Naive B cell (primary cell): ENCODE results near the gene PLTP. TPM values are rescaled to one million over a fixed set of nuclear protein-coding genes. Genes with fewer than 3 reads are reported as not detected.

Source experiments
- ATAC-seq, 2 donors: fragments of 150-1000 bp; cut with Tn5 transposase; 2 replicates each; pipeline ENCODE4 v1.10.0; 2021; ENCODE audit warnings: low read depth in 2 of 2, mild to moderate bottlenecking in 2 of 2, moderate library complexity in 2 of 2
- DNase-seq: peaks from one replicate; pipeline ENCODE4 v3.0.0; 2022
- H3K27ac Mint-ChIP-seq, 6 donors: one replicate each; pipeline ENCODE4 v1.8.0; 2020 to 2022; ENCODE audit warnings: mild to moderate bottlenecking in 6 of 6, mixed read lengths in 6 of 6, moderate library complexity in 5 of 6, inconsistent platforms in 2 of 6
- H3K27me3 Mint-ChIP-seq, 3 donors: one replicate each; pipeline ENCODE4 v1.8.0; 2021 to 2022; ENCODE audit warnings: mixed read lengths in 3 of 3, mild to moderate bottlenecking in 1 of 3
- H3K36me3 Mint-ChIP-seq, 2 donors: one replicate each; pipeline ENCODE4 v1.8.0; 2020 to 2022; ENCODE audit warnings: mixed read lengths in 2 of 2, inconsistent platforms in 1 of 2, mild to moderate bottlenecking in 1 of 2
- H3K4me1 Mint-ChIP-seq, 3 donors: one replicate each; pipeline ENCODE4 v1.8.0; 2020 to 2022; ENCODE audit warnings: mixed read lengths in 3 of 3, inconsistent platforms in 1 of 3, mild to moderate bottlenecking in 1 of 3, moderate library complexity in 1 of 3
- H3K4me3 Mint-ChIP-seq, 8 donors: one replicate each; pipeline ENCODE4 v1.8.0; 2020 to 2022; ENCODE audit warnings: mild to moderate bottlenecking in 8 of 8, mixed read lengths in 8 of 8, moderate library complexity in 8 of 8, inconsistent platforms in 2 of 8
- H3K9me3 Mint-ChIP-seq, 7 donors: one replicate each; pipeline ENCODE4 v1.8.0; 2020 to 2022; ENCODE audit warnings: mixed read lengths in 7 of 7, mild to moderate bottlenecking in 5 of 7, inconsistent platforms in 2 of 7, moderate library complexity in 1 of 7
- polyA plus RNA-seq, 6 donors: library from polyadenylated mRNA; unstranded; fragments of 300-500 nt; fragmentation: Illumina TruSeq; gene quantifications; one replicate each; pipeline ENCODE4 v1.2.3, GENCODE V29; 2021; ENCODE audit warnings: low read depth in 6 of 6

Gene PLTP
- polyA plus RNA-seq, 6 donors from 2014 or later: 0.66 to 10.2 (median 5.1) TPM

DNA sequence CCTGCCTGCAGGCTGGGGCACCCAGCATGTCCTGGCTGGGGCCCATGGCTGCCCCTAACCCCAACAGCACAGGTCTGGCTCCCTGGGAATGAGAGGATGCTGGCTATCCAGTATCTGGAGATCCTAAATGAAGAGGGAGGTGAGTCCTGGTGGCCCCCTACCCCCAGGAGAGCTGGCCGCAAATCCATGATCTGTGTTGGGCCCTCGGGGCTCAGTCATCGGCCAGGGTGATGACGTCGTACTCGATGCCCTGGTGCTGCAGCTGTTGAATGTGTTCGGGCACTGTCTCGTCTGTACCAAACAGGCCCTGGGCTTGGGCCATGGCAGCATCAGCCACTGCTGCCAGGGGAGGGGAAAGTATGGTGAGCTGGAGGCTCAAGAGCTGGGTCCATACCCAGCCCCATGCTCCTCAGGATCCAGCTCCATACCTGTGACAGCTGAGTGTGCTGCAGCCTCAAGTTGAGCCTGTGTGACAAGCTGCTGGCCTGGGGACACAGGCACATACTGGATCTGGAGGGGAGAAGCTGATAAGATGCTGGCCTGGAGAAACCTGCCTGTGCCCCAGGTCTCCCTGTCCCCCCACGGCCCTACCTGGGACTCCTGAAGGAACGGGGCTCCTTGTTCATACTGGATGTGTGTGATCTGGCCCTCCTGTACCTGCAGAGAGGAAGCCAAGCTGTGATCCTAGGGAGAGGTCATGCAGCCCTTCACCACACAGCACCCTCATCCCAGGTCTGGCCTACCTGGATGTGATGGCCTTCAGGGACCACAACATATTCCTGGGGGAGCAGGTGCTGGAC lies 37.0 kb upstream of the PLTP start:
- Mint-ChIP-seq H3K4me3 (peak overlapping the region in 1 of 8 donors; percentile 56), H3K36me3 (peaks cover 3 to 6% of the 10 kb centered on the region in 2 donors), H3K9me3 (no peaks in the 10 kb centered on the region), H3K4me1 (peaks cover 4 to 7% (median 6%) of the 10 kb centered on the region in 3 donors), H3K27ac (peak overlapping the region in 4 of 6 donors; percentile 54 to 85 (median 72)), H3K27me3 (no peaks in the 10 kb centered on the region)
- ATAC-seq (no peak), DNase-seq (no peak)

DNA sequence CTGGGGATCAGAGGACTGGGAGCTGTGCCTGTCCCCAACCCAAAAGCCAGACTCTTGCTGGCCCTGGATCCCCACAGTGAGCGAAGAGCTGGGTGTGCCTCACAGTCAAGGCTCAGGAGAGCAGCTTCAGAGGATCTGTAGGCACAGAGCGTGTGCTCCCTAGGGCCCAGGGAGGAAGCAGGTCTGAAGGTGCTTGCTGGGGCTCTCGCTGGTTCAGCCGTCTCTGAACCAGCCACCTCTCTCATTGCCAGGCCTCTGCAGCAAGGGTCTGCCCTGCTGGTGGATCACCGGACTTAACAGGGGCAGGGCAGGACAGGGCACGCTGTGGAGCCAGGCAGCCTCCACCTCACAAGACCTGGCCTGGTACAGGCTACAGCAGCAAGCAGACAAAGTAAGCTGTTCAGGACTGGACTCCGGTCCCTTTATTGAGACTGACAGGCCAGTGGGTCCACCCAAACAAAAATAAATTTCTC lies 36.3 kb upstream of the PLTP start:
- DNase-seq (no peak), ATAC-seq (peak; percentile 31 to 42)
- H3K27me3 Mint-ChIP-seq: no peaks in the 10 kb centered on the region
- H3K36me3 Mint-ChIP-seq: peaks cover 4 to 8% of the 10 kb centered on the region in 2 donors
- H3K27ac Mint-ChIP-seq: peak overlapping the region in 2 of 6 donors; percentile 38 to 68
- peaks cover 4 to 7% (median 6%) of the 10 kb centered on the region in 3 donors for H3K4me1 Mint-ChIP-seq
- no peak overlapping the region for H3K4me3 Mint-ChIP-seq
- H3K9me3 Mint-ChIP-seq: no peaks in the 10 kb centered on the region

DNA sequence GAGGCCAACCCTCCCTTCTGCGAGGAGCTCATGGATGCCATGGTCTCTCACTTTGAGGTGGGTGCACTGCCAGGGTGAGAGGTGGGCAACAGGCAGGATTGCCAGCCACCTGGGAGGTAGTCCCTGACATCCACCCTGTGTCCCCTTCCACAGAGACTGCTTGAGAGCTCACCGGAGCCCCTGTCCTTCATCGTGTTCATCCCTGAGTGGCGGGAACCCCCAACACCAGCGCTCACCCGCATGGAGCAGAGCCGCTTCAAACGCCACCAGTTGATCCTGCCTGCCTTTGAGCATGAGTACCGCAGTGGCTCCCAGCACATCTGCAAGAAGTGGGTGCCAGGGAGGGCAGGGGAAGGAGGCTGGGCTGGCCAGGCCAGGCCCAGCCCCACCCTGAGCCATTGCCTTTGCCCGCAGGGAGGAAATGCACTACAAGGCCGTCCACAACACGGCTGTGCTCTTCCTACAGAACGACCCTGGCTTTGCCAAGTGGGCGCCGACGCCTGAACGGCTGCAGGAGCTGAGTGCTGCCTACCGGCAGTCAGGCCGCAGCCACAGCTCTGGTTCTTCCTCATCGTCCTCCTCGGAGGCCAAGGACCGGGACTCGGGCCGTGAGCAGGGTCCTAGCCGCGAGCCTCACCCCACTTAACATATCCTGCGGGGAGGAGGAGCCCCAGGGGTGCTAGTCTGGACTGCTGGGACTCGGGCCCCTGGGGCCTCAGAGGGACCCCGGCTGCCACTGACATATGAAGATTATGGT lies 35.3 kb upstream of the PLTP start:
- H3K27ac Mint-ChIP-seq: peak overlapping the region in 2 of 6 donors; percentile 54 to 66
- peaks cover 4 to 7% (median 6%) of the 10 kb centered on the region in 3 donors for H3K4me1 Mint-ChIP-seq
- DNase-seq (no peak), ATAC-seq (no peak)
- H3K4me3 Mint-ChIP-seq: no peak overlapping the region
- H3K27me3 Mint-ChIP-seq: no peaks in the 10 kb centered on the region
- H3K36me3 Mint-ChIP-seq: peaks cover 4 to 8% of the 10 kb centered on the region in 2 donors
- no peaks in the 10 kb centered on the region for H3K9me3 Mint-ChIP-seq

DNA sequence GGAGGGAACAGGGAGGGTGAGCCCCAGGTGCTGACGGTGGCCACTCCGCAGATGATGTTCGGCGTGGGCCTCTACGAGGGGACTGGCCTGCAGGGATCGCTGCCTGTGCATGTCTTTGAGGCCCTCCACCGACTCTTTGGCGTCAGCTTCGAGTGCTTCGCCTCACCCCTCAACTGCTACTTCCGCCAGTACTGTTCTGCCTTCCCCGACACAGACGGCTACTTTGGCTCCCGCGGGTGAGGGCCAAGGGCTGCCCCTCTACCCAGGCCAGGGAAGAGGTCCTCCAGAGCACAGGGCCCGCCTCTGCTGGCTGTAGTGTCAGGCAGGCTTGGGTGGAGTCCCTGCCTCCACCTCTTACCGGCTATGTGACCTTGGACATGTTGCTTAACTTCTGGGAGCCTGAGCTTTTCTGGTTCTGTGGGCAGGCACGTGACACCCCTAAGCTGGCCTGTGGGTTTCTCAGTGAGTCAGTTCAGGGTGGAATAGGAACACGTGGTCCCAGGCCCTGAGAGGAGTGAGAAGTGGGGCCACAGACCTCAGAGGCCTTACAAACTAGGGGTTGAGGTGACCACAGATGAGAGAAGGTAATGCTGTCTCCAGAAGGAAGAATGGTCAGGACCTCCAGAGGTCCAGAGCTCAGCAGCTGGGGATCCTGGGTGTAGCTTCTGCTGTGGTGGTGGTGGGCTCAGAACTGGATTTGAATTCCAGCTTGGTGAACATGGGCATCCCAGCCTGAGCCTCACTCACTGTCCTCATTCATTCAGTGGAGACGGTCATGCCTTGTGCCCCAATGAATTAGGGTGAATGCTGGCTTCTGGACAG lies 34.4 kb upstream of the PLTP start:
- H3K4me3 Mint-ChIP-seq: no peak overlapping the region
- no peaks in the 10 kb centered on the region for H3K9me3 Mint-ChIP-seq
- no peaks in the 10 kb centered on the region for H3K27me3 Mint-ChIP-seq
- DNase-seq (no peak), ATAC-seq (no peak)
- H3K36me3 Mint-ChIP-seq: peaks cover 4 to 8% of the 10 kb centered on the region in 2 donors
- H3K4me1 Mint-ChIP-seq: peaks cover 4 to 7% (median 6%) of the 10 kb centered on the region in 3 donors
- peak overlapping the region in 2 of 6 donors; percentile 16 to 60 for H3K27ac Mint-ChIP-seq

DNA sequence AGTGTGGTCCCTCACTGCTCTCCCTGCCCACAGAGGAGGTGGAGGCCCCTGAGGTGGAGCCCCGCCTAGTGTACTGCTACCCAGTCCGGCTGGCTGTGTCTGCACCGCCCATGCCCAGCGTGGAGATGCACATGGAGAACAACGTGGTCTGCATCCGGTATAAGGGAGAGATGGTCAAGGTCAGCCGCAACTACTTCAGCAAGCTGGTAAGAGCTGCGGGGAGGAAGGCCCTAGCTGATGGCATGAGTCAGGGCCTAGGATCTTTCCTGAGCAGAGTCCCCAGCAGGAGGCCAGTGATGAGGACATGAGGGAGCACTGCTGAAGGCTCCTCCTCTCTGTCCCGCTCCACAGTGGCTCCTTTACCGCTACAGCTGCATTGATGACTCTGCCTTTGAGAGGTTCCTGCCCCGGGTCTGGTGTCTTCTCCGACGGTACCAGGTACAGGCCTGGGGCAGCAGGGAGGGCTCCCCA lies 33.8 kb upstream of the PLTP start:
- peaks cover 4 to 8% of the 10 kb centered on the region in 2 donors for H3K36me3 Mint-ChIP-seq
- ATAC-seq: no peak
- H3K9me3 Mint-ChIP-seq: no peaks in the 10 kb centered on the region
- H3K4me1 Mint-ChIP-seq: peaks cover 4 to 7% (median 6%) of the 10 kb centered on the region in 3 donors
- H3K27me3 Mint-ChIP-seq: no peaks in the 10 kb centered on the region
- no peak for DNase-seq
- no peak overlapping the region for H3K27ac Mint-ChIP-seq
- no peak overlapping the region for H3K4me3 Mint-ChIP-seq

DNA sequence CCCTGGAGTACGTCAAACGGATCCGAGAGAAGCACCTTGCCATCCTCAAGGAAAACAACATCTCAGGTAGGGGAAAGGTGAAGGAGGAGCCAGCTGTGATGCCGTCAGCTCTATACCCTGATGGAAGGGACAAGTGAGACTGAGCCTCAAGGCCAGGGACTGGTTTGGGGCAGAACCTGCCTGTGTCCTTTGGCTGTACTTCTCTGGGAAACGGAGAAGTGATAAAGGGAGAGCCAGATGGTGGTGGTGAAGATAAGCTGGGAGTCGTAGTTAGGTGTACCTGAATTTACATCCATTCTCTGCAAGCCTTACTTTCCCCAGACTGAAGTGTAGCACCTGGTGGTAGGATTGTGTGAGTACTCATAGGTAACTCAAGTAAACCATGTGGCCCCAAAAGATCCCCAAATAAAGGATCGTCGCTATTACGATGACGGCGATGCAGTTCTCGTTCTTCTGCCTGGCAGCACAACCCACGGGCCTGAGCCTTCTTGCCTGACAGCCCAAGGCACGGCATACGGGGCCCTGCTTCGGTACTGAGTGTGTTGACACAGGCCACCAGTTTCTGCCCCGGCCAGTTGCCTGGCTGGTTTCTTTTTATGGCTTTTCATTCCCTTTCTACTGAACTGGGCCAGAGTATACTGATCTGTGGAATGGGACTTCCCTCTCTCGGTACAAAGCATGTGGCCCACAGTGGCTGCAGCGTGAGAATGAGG lies 33.2 kb upstream of the PLTP start:
- DNase-seq: no peak
- no peaks in the 10 kb centered on the region for H3K27me3 Mint-ChIP-seq
- H3K27ac Mint-ChIP-seq: peak overlapping the region in 2 of 6 donors; percentile 21 to 34
- H3K36me3 Mint-ChIP-seq: peaks cover 4 to 8% of the 10 kb centered on the region in 2 donors
- H3K4me1 Mint-ChIP-seq: peaks cover 4 to 7% (median 6%) of the 10 kb centered on the region in 3 donors
- no peak for ATAC-seq
- H3K4me3 Mint-ChIP-seq: no peak overlapping the region
- no peaks in the 10 kb centered on the region for H3K9me3 Mint-ChIP-seq

DNA sequence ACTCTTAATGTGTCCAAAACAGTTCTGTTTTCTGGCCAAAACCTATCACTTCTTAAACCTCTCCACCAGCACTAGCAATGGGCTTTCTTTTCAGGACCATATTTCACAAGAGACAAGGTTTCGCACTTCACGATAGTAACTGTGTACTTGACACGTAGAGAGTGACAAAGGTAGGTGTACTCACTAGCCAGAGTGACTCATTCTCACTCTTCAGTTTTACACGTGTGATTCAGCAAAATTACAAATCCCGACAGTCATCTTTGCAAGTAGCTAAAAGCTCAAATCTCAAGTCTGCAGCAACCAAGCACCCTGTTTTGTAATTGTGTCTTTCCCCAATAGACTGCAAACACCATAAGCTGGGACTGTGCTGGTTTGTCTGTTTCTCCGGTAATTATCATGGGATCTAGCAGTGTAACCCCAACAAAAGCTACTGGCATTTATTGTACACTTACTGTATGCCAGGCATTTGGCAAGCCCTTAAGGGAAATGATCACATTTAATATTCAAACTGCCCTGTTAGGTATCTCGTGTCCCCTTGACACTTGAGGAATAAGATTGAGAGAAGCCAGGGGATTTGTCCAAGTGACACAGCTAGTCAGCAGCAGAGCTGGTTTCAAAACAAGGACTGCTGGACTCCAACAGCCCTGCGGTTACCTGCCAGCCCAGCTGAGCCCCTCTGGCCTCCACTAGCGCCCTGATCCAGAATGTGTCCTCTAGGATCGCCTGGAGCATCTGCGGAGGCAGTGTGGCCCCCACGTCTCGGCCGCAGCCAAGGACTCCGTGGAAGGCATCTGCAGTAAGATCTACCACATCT lies 32.4 kb upstream of the PLTP start:
- Mint-ChIP-seq H3K27ac (peak overlapping the region in 2 of 6 donors; percentile 11 to 48), H3K27me3 (no peaks in the 10 kb centered on the region), H3K4me1 (peaks cover 2 to 10% (median 9%) of the 10 kb centered on the region in 3 donors), H3K4me3 (peak overlapping the region in 1 of 8 donors; percentile 8), H3K36me3 (peaks cover 10 to 14% of the 10 kb centered on the region in 2 donors), H3K9me3 (no peaks in the 10 kb centered on the region)
- no peak for DNase-seq
- no peak for ATAC-seq

DNA sequence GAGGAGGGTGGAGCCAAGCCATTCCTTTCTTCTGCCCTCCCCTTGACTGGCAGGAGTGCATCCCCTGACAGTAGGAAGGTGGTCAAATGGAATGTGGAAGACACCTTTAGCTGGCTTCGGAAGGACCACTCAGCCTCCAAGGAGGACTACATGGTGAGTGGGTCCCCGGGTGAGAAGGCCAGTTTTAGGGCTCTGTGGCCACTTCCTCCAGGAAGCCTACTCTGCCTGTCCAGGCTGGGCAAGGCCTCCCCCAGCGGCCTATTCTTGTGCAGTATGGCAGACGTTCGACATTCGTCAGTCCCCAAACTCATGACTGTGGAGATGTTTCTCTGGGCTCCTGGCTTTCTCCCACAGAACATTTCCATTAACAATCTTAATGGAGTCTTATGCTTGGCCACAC lies 31.7 kb upstream of the PLTP start:
- peaks cover under 1 to 13% (median 6%) of the 10 kb centered on the region in 3 donors for H3K4me1 Mint-ChIP-seq
- no peaks in the 10 kb centered on the region for H3K9me3 Mint-ChIP-seq
- peaks cover 11 to 18% of the 10 kb centered on the region in 2 donors for H3K36me3 Mint-ChIP-seq
- no peak for DNase-seq
- H3K27me3 Mint-ChIP-seq: no peaks in the 10 kb centered on the region
- ATAC-seq: no peak
- H3K27ac Mint-ChIP-seq: peak overlapping the region in 1 of 6 donors; percentile 48
- H3K4me3 Mint-ChIP-seq: no peak overlapping the region

DNA sequence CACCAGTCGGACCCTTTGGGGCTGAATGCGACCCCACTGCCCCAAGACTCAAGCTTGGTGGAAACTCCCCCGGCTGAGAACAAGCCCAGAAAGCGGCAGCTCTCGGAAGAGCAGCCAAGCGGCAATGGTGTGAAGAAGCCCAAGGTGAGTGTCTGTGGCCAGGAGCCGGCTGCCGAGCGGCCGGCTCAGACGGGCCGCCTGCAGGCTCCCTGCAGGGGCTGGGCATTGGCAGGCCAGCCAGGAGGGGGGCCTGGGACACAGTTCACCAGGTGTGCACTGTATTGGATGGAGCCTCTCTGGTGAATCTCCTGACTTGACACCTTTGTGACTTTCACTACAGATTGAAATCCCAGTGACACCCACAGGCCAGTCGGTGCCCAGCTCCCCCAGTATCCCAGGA lies 28.5 kb upstream of the PLTP start:
- Mint-ChIP-seq H3K27me3 (no peaks in the 10 kb centered on the region), H3K36me3 (peaks cover 24 to 32% of the 10 kb centered on the region in 2 donors), H3K4me3 (no peak overlapping the region), H3K4me1 (peaks cover 10 to 26% (median 21%) of the 10 kb centered on the region in 3 donors), H3K27ac (no peak overlapping the region), H3K9me3 (no peaks in the 10 kb centered on the region)
- ATAC-seq (no peak), DNase-seq (no peak)

DNA sequence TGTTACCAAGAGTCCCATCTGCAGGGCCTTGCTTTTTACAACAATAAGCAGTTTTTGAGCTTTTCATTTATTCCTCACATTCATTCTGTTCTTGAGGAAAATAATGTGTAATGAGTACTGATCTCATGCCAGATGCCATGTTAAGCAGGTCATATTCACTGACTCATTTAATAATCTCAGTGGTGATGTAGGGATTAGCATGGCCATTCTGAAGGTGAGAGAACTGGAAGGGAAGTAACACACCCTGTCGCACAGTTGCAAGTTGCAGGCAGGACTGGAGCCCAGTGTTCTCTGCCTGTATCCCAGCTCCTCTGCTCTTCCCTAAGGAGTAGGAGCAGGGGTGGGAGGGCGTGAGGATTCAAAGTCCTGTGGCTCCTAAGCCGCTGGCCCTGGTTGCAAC lies 28.1 kb upstream of the PLTP start:
- no peaks in the 10 kb centered on the region for H3K27me3 Mint-ChIP-seq

DNA sequence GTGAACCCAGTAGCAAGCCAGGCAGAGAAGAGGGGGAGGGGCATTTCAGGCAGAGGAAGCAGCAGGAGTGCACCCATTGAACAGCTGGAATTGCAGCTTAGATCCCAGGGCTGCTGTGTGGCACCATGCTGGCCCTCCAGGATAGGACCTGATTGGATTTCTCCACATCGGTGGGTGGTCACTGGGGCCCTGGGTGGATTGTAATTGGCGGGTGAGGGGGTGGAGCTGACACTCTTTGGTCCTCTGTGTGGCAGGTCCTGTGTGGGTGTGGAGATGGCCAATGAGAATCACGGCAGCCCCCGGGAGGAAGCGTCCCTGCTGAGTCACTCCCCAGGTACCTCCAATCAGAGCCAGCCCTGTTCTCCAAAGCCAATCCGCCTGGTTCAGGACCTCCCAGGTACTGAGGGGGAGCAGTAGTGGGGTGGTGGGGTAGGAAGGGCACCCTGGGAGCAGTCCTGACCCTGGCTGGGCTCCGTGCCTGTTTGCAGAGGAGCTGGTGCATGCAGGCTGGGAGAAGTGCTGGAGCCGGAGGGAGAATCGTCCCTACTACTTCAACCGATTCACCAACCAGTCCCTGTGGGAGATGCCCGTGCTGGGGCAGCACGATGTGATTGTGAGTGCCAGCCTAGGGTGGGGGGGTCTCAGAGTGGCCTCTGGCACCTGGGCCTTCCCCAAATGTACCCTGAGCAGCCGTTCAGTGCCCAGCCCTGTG lies 26.9 kb upstream of the PLTP start:
- H3K36me3 Mint-ChIP-seq: peaks cover 21 to 26% of the 10 kb centered on the region in 2 donors
- no peak for ATAC-seq
- peak overlapping the region in 2 of 6 donors; percentile 61 to 69 for H3K27ac Mint-ChIP-seq
- no peak for DNase-seq
- H3K27me3 Mint-ChIP-seq: no peaks in the 10 kb centered on the region
- H3K4me3 Mint-ChIP-seq: peak overlapping the region in 3 of 8 donors; percentile 59 to 82 (median 76)
- peaks cover 10 to 28% (median 25%) of the 10 kb centered on the region in 3 donors for H3K4me1 Mint-ChIP-seq
- H3K9me3 Mint-ChIP-seq: no peaks in the 10 kb centered on the region

More for the DNA sequence above, 28.1 kb upstream of the PLTP start:
- Mint-ChIP-seq H3K9me3 (no peaks in the 10 kb centered on the region), H3K4me1 (peaks cover 10 to 28% (median 25%) of the 10 kb centered on the region in 3 donors), H3K4me3 (peak overlapping the region in 1 of 8 donors; percentile 67), H3K27ac (no peak overlapping the region), H3K36me3 (peaks cover 24 to 32% of the 10 kb centered on the region in 2 donors)
- no peak for DNase-seq
- ATAC-seq: no peak
